Keratinocyte (primary cell): ENCODE results near the gene IPMK. TPM values are rescaled to one million over a fixed set of nuclear protein-coding genes. Genes with fewer than 3 reads are reported as not detected.

Experiments
- DNase-seq: peaks from one replicate; pipeline ENCODE4 v3.0.0-alpha.2; 2011; ENCODE audit warnings: low read depth, missing footprints, low spot score
- FAIRE-seq: peaks from 2 replicates; lab custom pipeline; 2011; peaks lifted over from hg19 to GRCh38; lab: Jason Lieb, UNC
- H2AFZ ChIP-seq: 2 replicates; pipeline ENCODE4 v1.6.0; 2012; ENCODE audit warnings: low read length, control low read depth, inconsistent platforms; ENCODE audit not compliant: control insufficient read depth
- H3K27ac ChIP-seq: 2 replicates; pipeline ENCODE4 v1.5.1; 2011; ENCODE audit warnings: low read length; ENCODE audit not compliant: control insufficient read depth, insufficient read depth
- H3K27me3 ChIP-seq: 3 replicates; pipeline ENCODE4 v1.6.0; 2011; ENCODE audit warnings: low read length; ENCODE audit not compliant: control insufficient read depth, insufficient read depth; ENCODE audit errors: extremely low read depth
- H3K36me3 ChIP-seq, 2 experiments: 2 replicates in 1 of 2; 3 replicates in 1 of 2; pipeline ENCODE4 v1.5.1; 2011; ENCODE audit warnings: low read length in 2 of 2, mild to moderate bottlenecking in 1 of 2; ENCODE audit not compliant: control insufficient read depth in 2 of 2, insufficient read depth in 2 of 2; ENCODE audit errors: extremely low read depth in 1 of 2
- H3K4me1 ChIP-seq: 3 replicates; pipeline ENCODE4 v1.5.1; 2011; ENCODE audit warnings: low read length; ENCODE audit not compliant: control insufficient read depth, insufficient read depth; ENCODE audit errors: extremely low read depth
- H3K4me2 ChIP-seq: 3 replicates; pipeline ENCODE4 v1.6.0; 2011; ENCODE audit warnings: low read depth, low read length; ENCODE audit not compliant: control insufficient read depth, insufficient read depth; ENCODE audit errors: extremely low read depth
- H3K4me3 ChIP-seq, 3 experiments: fragments of 200-600 bp in 1 of 3; sonication (generic) in 1 of 3; 2 replicates in 2 of 3; 3 replicates in 1 of 3; pipeline ENCODE4 v1.5.1; 2011 to 2016; ENCODE audit warnings: low read length in 3 of 3, mild to moderate bottlenecking in 3 of 3, control low read depth in 2 of 3, inconsistent platforms in 1 of 3, low read depth in 1 of 3, mixed read lengths in 1 of 3, mixed run types in 1 of 3, moderate library complexity in 1 of 3; ENCODE audit not compliant: control insufficient read depth in 2 of 3, insufficient read depth in 2 of 3; ENCODE audit errors: extremely low read depth in 1 of 3
- H3K79me2 ChIP-seq: 2 replicates; pipeline ENCODE4 v1.6.0; 2012; ENCODE audit warnings: low read length; ENCODE audit not compliant: control insufficient read depth, insufficient read depth
- H3K9ac ChIP-seq: 3 replicates; pipeline ENCODE4 v1.6.0; 2011; ENCODE audit warnings: low read length; ENCODE audit not compliant: control insufficient read depth, insufficient read depth; ENCODE audit errors: extremely low read depth
- H3K9me1 ChIP-seq: 3 replicates; pipeline ENCODE4 v1.6.0; 2011; ENCODE audit warnings: low read length; ENCODE audit not compliant: control insufficient read depth, insufficient read depth; ENCODE audit errors: extremely low read depth
- H3K9me3 ChIP-seq: 2 replicates; pipeline ENCODE4 v1.5.1; 2012; ENCODE audit warnings: low read depth, low read length; ENCODE audit not compliant: control insufficient read depth
- H4K20me1 ChIP-seq: 3 replicates; pipeline ENCODE4 v1.6.0; 2011; ENCODE audit warnings: low read length; ENCODE audit not compliant: control insufficient read depth, insufficient read depth; ENCODE audit errors: extremely low read depth
- EZH2 ChIP-seq: IDR thresholded peaks from one replicate; pipeline ENCODE4 v1.6.1; 2012; ENCODE audit warnings: inconsistent platforms, mild to moderate bottlenecking, low read length, moderate library complexity
- dilution Hi-C: fragments of 300-500 bp; cut with MboI; formaldehyde crosslinking; loops from one replicate; pipeline ENCODE4 v1.7.0; 2020; ENCODE audit warnings: low sequenced_read_pairs; ENCODE audit not compliant: extremely low pct_ligation_motif_present
- polyA plus RNA-seq, 5 experiments: library from polyadenylated mRNA; depleted of rRNA in 3 of 5; stranded (reverse) in 3 of 5; stranded (forward) in 1 of 5; unstranded in 1 of 5; fragments of >200 nt; gene quantifications; 1 replicate in 1 of 5; 2 replicates in 3 of 5; 3 replicates in 1 of 5; pipeline versions ENCODE4 v1.2.1 to v1.2.3, GENCODE V29; 2011 to 2012; ENCODE audit warnings: missing spikeins in 2 of 5, low read depth in 1 of 5, low replicate concordance in 1 of 5
- TF ChIP-seq, protein P1 (sequence below), 3 experiments: IDR thresholded peaks in 1 of 3; conservative IDR thresholded peaks in 1 of 3; optimal IDR thresholded peaks in 1 of 3; 2 replicates in 2 of 3; 3 replicates in 1 of 3; pipeline versions ENCODE3 to v1.5.1; 2011; ENCODE audit warnings: low read length in 3 of 3, mild to moderate bottlenecking in 3 of 3, moderate library complexity in 2 of 3, control low read depth in 1 of 3, inconsistent platforms in 1 of 3; ENCODE audit not compliant: insufficient read depth in 2 of 3; ENCODE audit errors: extremely low read depth in 1 of 3

Gene IPMK
- polyA plus RNA-seq, 1 donor (not counting 4 experiments of a cell fraction or from before 2014, with no cell fraction given) = 4.5 TPM

DNA sequence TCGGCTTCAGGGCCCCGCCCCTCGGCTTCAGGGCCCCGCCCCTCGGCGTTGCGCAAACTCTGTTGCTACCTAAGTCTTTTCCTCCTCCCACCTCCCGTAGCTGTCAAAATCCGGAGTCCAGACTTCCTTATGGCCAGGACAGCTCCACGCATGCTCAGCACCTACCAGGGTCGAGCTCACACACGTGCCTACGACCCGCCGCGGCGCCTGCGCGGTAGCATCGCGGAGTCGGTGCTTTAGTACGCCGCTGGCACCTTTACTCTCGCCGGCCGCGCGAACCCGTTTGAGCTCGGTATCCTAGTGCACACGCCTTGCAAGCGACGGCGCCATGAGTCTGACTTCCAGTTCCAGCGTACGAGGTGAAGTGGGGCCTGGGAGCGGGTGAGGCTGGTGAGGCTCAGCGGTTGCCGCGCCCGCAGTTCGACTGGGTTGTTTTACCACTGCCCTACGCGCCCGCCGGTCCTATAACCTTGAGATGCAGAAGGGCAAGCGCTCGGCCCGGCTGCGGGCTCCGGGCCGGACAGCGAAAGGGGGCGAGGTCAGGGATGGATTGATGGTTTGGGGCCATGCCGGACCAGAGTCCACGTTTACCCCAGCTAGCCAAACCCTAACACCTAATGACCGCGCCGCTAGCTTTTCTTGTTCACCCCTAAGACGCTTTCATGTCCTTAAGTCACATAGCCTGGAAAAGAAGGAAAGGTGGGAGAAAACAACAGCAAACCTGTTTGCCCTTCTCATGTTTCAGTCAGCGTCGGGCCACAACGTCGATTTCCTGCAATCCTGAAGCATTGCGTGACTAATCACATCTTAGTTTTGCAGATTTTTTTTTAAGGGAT lies 1.5 kb upstream of the IPMK start, which contains the start of gene CISD1:
CISD1 (plus strand) TSS at position 217 of the 836 bp plus-strand sequence; CDS start at position 329, 112 bp downstream.
- Histone ChIP-seq H3K27me3 (no peaks in the 10 kb centered on the region), H3K9me1 (no peaks in the 10 kb centered on the region), H3K4me1 (peaks cover 30% of the 10 kb centered on the region), H3K9ac (peak within 1 kb of the TSS; percentile 94), H3K4me3 (peak within 1 kb of the TSS; percentile 69 to 97 (median 96)), H3K9me3 (no peaks in the 10 kb centered on the region), H3K79me2 (peaks cover 63% of the 10 kb centered on the region), H2AFZ (peak within 1 kb of the TSS; percentile 96), H3K4me2 (peak within 1 kb of the TSS; percentile 98), H3K27ac (peak within 1 kb of the TSS; percentile 97), H3K36me3 (no peaks in the 10 kb centered on the region), H4K20me1 (no peaks in the 10 kb centered on the region)
- dilution Hi-C loops = no loop called here
- TF ChIP-seq, protein P1, sequence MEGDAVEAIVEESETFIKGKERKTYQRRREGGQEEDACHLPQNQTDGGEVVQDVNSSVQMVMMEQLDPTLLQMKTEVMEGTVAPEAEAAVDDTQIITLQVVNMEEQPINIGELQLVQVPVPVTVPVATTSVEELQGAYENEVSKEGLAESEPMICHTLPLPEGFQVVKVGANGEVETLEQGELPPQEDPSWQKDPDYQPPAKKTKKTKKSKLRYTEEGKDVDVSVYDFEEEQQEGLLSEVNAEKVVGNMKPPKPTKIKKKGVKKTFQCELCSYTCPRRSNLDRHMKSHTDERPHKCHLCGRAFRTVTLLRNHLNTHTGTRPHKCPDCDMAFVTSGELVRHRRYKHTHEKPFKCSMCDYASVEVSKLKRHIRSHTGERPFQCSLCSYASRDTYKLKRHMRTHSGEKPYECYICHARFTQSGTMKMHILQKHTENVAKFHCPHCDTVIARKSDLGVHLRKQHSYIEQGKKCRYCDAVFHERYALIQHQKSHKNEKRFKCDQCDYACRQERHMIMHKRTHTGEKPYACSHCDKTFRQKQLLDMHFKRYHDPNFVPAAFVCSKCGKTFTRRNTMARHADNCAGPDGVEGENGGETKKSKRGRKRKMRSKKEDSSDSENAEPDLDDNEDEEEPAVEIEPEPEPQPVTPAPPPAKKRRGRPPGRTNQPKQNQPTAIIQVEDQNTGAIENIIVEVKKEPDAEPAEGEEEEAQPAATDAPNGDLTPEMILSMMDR (optimal IDR thresholded peaks at IDR 0.05 in 1 of 3, IDR thresholded peaks at IDR 0.05 in 1 of 3, conservative IDR thresholded peaks at IDR 0.05 in 1 of 3; ENCODE audit: extremely low read depth in 1 of 3, insufficient read depth in 2 of 3, low read length in 3 of 3) = no peak
- TF ChIP-seq EZH2 = no peak
- FAIRE-seq = peak; percentile 77
- peak; percentile 96 for DNase-seq

DNA sequence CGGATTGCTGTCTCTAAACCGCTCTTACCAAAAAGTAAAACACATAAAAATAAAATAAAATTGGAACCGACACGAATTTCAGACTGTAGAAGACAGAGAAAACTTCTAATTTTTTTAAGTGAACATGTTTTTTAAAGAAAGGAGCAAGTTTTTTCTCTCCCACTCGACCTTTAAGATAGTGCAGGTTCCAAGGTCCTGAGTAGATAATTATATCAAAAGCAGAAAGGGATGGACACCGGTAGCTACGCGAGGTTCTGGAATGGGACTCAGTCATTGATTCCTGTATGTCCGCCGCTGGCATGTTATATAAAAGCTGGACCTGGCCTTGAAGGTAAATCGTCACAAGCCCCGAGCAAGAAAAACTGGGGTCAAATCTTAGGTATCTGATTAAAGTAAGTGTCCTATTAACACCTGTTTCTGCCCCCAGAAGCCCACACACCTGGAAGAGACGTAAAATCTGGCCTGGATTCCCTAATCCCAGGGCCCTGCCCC lies 806 bp upstream of the IPMK start:
- H3K79me2 ChIP-seq = peaks cover 68% of the 10 kb centered on the region
- TF ChIP-seq, protein P1 (optimal IDR thresholded peaks at IDR 0.05 in 1 of 3, IDR thresholded peaks at IDR 0.05 in 1 of 3, conservative IDR thresholded peaks at IDR 0.05 in 1 of 3; ENCODE audit: extremely low read depth in 1 of 3, insufficient read depth in 2 of 3, low read length in 3 of 3) = no peak
- no peak for TF ChIP-seq EZH2
- dilution Hi-C loops = no loop called here

More for the DNA sequence above, 806 bp upstream of the IPMK start:
- H3K9me3 ChIP-seq = no peaks in the 10 kb centered on the region
- peak overlapping the region; percentile 96 for H2AFZ ChIP-seq
- peaks cover 30% of the 10 kb centered on the region for H3K4me1 ChIP-seq
- H3K9ac ChIP-seq = peak overlapping the region; percentile 85
- H3K36me3 ChIP-seq = no peaks in the 10 kb centered on the region
- H3K4me2 ChIP-seq = peak overlapping the region; percentile 98
- no peaks in the 10 kb centered on the region for H4K20me1 ChIP-seq
- H3K9me1 ChIP-seq = no peaks in the 10 kb centered on the region
- H3K27ac ChIP-seq = peak overlapping the region; percentile 90
- H3K27me3 ChIP-seq = no peaks in the 10 kb centered on the region
- FAIRE-seq (no peak), DNase-seq (no peak)
- peak overlapping the region; percentile 69 to 97 (median 96) for H3K4me3 ChIP-seq
